Femur (tissue), 1 donor: ENCODE data around the gene NT5C1B.

Experiments
- DNase-seq: peaks from one replicate; pipeline ENCODE4 v3.0.0-alpha.2; 2017

NT5C1B gene

GRCh38 chr2:18599509-18600254 lies 10.3 kb upstream of the NT5C1B start:
- DNase-seq, result peak; percentile 23

DNA sequence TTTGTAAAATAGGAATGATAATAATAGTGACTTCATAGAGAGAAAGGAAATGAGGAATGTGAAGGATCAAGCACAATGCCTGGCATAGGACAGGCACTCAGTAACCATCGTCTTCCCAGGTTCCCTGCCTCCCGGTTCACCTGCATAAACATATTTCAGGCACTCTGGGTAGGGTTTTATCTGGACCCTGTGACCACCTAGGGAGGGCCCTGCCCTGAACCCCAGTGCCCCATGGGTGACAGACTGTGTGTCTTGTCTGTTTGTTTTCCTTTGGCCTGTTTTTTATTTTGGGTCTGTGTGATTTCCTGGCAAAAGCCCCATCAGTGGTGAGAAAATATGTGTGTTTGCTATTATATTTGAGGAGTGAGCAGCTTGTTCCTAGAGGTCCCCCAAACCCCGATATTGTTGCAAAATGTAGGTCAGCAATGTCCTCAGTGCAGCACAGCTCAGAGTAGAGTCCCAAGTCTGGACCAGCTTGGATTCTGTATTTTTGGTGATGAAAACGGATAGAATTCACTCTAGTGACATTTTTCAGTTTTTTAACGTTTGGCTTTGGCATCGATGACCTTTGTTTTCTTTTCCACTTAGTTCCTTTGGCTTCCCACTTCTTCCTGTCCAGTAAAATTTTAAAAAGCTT lies 9.6 kb upstream of the NT5C1B start:
- DNase-seq, result peak; percentile 18

DNA sequence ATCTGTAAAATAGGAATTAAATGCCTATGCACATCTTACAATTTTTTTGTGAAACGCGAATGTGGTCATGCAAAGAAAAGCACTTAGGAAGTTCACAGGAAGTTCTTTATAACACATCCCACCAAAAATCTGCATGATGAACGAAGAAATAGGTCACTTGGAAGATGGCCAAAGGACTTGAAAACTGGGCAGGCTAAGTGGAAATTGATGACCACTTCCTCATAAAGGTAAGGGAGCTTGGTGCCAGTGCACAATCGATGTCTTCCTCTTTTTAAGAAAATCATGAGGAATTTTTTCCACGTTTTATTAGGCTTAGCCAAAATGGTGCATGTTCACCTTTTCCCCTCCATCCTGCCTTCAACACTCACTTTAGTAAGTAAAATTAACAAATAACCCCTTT lies 8.2 kb upstream of the NT5C1B start:
- DNase-seq, result no peak

- no peak for DNase-seq
These were observed 7.6 kb upstream of the NT5C1B start for GRCh38 chr2:18596993-18597392.

- no peak for DNase-seq
These were observed 4.1 kb upstream of the NT5C1B start for GRCh38 chr2:18593496-18593895.

GRCh38 chr2:18592372-18592771 lies 3.0 kb upstream of the NT5C1B start:
- DNase-seq, result no peak

DNA sequence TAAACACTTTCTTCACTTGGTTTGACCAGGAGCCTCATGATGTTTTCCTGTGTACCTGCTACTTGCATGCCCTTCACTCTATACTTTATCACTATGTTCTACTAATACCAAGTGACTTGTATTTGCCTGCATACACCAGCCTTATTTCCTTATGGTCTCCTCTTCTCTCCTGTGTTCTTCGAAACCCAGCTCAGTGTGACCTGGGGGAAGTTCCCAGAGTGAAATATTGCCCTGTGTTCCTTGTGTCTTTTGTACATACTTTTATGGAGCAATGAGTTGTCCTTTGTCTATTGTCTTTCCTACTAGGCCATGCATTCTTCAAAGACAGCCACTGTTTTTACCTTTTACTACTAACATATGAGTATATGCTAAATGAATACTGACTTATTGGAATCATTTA lies 567 bp downstream of the NT5C1B start:
- no peak for DNase-seq

- DNase-seq, result no peak
These were observed 1.3 kb downstream of the NT5C1B start for GRCh38 chr2:18588049-18588448.

- DNase-seq, result no peak
These were observed 3.8 kb downstream of the NT5C1B start for GRCh38 chr2:18585526-18585925.

DNA sequence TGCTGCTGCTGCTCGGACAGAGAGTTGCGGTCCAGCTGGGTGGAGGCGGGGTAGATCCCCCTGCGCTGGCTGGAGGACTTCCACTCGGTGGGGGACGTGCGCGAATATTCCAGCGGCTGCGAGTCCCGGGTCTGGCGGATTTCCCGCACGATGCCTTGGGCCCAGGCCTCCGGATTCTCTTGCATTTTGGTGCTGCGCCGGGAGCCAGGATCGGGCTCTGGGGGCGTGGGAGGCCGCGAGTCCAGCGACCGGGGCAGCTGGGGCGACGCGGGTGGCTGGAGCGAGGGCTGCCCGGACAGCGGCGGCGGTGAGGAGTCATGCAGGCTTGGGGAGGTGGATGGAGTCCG lies 4.8 kb downstream of the NT5C1B start:
- DNase-seq, result no peak

DNA sequence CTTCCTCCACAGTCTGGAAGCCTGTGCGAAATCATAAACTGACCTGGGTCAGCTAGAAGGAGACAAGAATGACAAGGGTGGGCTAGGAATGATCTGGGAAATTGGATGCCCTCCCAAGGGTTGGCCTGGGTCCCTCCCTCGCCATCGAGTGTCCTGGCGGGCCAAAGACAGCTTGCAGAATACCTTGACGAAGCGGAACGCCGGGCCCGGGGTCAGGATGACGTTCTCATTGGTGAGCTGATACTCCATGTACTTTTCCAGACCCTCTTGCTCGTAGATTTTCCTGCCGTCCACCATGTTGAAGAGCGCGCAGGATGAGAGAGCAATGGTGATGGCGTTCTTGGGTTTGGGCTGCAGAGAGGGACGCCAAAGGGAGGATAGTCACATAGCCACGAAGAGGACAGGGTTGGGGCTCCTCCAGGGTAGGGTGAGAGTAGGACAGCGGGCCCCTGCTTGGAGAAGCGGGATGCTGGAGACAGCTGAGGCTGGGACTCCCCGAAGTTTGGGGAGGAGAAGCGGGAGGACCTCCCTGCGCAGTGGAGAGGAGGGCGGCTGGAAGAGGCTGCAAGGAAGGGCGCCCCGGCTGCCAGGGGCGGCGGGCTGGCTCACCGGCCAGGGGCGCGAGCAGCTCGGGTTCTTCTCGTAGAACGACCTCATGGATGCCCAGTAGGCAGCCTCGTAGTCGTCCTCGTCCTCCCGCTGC lies 5.3 kb downstream of the NT5C1B start:
- no peak for DNase-seq

DNA sequence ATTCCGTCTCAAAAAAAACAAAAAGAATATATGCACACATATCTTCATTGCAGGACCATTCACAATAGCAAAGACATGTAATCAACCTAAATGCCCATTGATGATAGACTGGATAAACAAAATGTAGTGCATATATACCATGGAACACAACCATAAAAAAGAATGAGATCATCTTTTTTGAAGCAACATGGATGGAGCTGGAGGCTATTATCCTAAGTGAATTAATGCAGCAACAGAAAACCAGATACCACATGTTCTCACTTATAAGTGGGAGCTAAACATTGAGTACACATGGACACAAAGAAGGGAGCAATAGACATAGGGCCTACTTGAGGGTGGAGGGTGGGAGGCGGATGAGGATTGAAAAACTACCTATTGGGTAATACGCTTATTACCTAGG lies 8.8 kb downstream of the NT5C1B start:
- no peak for DNase-seq

GRCh38 chr2:18578033-18578432 lies 11.3 kb downstream of the NT5C1B start:
- DNase-seq, result no peak

DNA sequence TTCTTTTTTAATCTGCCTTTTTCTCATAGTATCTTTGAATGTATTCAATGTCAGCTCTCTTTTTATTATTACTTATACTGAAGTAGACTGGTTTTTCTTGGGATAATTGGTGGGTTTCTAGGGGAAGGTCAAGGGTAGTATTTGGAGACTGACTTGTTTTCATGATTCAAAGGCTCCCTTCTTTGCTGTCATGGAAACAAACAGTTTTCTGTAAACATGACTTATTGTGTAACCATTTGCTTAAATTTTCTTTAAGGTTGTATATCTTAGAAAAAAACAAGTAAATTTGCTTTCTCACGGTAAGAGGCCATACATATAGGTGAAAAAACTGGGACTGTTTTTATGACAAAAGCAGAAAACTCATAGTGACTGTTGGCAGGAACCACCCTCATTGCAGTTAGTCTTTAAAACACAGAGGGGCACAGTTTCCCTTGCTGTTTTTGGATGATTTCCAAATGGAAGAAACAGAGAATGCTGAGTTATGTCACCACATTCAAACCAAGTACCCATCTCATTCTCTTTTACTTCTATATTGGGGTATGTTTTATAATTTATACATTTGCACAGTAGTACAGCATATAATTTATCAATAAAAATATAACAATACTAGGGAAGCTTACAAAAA lies 23.1 kb downstream of the NT5C1B start:
- DNase-seq, result no peak

DNA sequence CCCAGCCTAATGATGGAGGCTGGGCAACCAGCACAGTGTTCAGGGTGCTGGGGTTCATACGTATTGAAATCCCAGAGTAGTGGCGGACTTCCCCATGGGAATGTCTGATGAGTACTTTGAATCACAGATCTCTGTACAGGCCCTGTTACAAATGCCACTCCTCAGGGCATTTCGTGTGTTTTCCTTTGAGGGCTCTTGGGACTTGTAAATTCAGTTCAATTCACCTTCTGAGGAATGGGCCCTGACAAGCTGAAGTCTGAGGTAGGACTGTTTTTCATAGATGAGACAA lies 28.6 kb downstream of the NT5C1B start:
- no peak for DNase-seq

DNA sequence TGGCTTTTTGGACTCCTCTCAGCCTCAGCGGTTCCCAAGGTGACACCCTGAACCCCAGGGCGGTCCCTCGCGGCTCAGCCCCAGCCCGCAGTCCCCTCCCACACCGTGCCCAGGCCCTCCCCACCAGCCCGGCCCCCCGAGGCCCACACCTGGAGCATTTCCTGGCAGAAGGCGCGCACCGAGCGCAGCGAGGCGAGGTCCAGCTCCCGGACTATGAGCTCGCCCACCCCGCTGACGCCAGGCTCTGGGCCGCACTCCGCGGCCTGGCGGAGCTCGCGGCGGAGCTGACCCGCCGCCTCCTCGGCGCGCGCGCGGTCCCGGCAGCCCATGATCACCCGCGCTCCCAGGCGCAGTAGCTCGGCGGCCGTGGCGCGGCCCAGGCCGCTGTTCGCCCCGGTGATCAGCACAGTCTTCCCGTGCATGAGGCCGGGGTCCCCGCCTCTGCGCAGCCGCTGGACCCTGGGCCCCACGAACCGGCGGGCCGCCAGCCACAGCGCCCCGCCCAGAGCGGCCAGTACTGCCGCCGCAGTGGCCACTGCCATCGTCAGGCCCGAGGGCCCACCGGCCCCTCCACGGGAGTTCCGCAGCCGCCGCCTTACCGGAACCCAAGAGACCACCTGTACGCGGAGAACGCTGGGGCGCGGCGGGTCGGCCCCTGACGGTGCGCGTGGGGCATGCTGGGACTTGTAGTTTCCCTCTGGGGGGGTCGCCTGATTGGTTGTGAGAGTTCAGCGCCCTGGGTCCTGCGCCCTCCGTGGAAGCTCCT lies 29.2 kb downstream of the NT5C1B start, which contains the start of gene RDH14:
Gene RDH14 (minus strand): TSS at position 623 of the 766 bp plus-strand sequence. CDS start 81 bp downstream, at position 542.
- DNase-seq, result peak; percentile 96

DNA sequence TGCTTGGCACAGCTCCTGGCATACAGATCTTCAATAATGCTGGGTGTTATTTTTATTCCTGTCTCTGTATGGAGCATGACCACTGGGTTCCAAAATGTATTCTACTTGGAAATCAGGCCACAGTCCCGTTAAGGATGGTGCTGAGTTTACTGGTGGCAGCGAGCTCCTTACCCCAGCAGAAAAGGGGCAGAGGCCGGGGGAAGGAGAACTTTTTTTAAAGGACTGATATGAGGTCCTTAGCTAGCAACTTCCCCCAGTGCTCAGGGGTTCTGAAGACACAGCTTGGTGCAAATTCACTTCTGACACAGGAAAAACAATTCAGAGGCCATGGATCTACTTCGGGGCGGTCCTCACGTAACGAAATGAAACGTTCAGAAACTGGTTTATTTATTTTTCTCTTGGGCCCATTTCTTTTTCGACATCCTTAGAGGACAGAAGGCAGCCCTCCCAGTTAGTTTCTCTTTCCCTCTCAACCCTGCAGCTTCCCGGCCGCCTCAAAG lies 29.8 kb downstream of the NT5C1B start:
- no peak for DNase-seq

- DNase-seq, result no peak
These were observed 30.9 kb downstream of the NT5C1B start for GRCh38 chr2:18558458-18558857.

DNA sequence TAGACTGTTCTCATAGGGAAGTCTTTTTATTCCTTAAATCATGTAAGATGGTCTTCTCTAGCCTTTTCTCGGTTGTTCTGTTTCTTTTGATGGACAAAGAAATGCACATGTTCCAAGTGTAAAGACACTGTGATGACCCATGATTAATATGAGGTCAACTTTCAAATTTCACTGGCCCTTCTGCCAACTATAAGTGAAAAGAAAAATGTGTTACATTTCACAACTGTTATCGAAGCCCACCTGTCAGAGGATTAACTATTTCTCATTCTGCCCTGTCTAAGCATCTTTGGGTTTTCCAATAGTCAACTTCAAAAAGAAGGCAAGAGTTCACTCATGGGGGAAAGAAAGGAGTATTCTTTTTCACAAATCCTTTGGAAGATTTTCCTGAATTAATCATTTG lies 32.2 kb downstream of the NT5C1B start:
- no peak for DNase-seq

GRCh38 chr2:18552351-18553077 lies 36.9 kb downstream of the NT5C1B start:
- DNase-seq, result no peak

GRCh38 chr2:18551623-18552022 lies 37.7 kb downstream of the NT5C1B start:
- no peak for DNase-seq

GRCh38 chr2:18551169-18551568 lies 38.2 kb downstream of the NT5C1B start:
- DNase-seq, result no peak
